Thoracic aorta (tissue), 2 donors: ENCODE data around the gene CCDC85C. TPM values are rescaled to one million over a fixed set of nuclear protein-coding genes. Genes with fewer than 3 reads are reported as not detected.

Source experiments
- ATAC-seq: fragments of 150-250 bp; one replicate; pipeline ENCODE4 v1.8.0; 2017; ENCODE audit warnings: low read depth; ENCODE audit not compliant: insufficient number of reproducible peaks, low FRiP score
- DNase-seq: peaks from one replicate; pipeline ENCODE4 v3.0.0-alpha.2; 2020; ENCODE audit warnings: low spot score
- H3K27ac ChIP-seq, 2 donors: fragments of 200-600 bp; sonication (generic); 1 replicate in 1 of 2; 2 replicates in 1 of 2; pipeline ENCODE4 v1.5.1; 2016; ENCODE audit warnings: mild to moderate bottlenecking in 2 of 2, moderate library complexity in 2 of 2
- H3K27me3 ChIP-seq: fragments of 200-600 bp; sonication (generic); replicated peaks from 2 replicates; pipeline ENCODE4 v1.6.0; 2016; ENCODE audit warnings: mild to moderate bottlenecking; ENCODE audit not compliant: insufficient read depth
- H3K36me3 ChIP-seq: fragments of 200-600 bp; sonication (generic); one replicate; pipeline ENCODE4 v1.5.1; 2016
- H3K4me1 ChIP-seq, 2 donors: fragments of 200-600 bp; sonication (generic); 1 replicate in 1 of 2; 2 replicates in 1 of 2; pipeline versions ENCODE4 v1.5.1 to v1.6.0; 2016; ENCODE audit warnings: low read depth in 2 of 2, mild to moderate bottlenecking in 1 of 2; ENCODE audit not compliant: control insufficient read depth in 1 of 2
- H3K4me3 ChIP-seq: fragments of 200-600 bp; sonication (generic); 2 replicates; pipeline ENCODE4 v1.5.1; 2016; ENCODE audit warnings: mild to moderate bottlenecking
- H3K9me3 ChIP-seq: fragments of 200-600 bp; sonication (generic); 2 replicates; pipeline ENCODE4 v1.5.1; 2016
- total RNA-seq, 2 donors: library from RNA; depleted of rRNA; stranded (reverse); fragments of >200 nt; gene quantifications; one replicate each; pipeline versions ENCODE4 v1.1.0 to v1.2.3, GENCODE V29; 2016
- TF ChIP-seq, protein P1 (sequence below): fragments of 200-600 bp; sonication (generic); IDR thresholded peaks from one replicate; pipeline ENCODE4 v1.5.1; 2019; ENCODE audit warnings: antibody characterized with exemption

The CCDC85C gene
- total RNA-seq, 2 donors from 2014 or later, result 1.5 to 4.1 TPM

DNA sequence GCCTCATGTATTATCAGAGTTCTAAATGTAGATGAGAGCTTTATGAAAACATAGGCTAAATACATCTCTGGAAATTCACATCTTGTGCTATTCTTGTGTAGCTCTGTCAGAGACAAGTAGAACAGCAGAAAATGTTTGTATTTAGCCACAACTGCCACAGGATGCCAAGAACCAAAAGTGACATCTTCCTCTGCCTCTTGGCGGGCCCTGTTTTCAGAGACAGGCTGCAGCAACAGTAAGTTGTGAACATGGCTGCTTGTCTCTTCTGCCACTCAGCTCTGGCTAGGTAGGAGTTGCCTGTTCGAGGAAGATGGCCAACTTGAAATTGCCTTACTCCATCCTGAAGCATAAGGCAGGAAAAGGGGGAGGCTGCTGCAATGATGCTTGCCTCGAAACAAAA is 153.7 kb downstream of the CCDC85C start:
- DNase-seq (no peak), ATAC-seq (no peak)
- H3K36me3 ChIP-seq, result peaks cover 29% of the 10 kb centered on the region
- no peaks in the 10 kb centered on the region for H3K9me3 ChIP-seq
- H3K4me1 ChIP-seq, result no peaks in the 10 kb centered on the region
- no peak overlapping the region for H3K27ac ChIP-seq
- H3K4me3 ChIP-seq, result no peak overlapping the region
- H3K27me3 ChIP-seq, result no peaks in the 10 kb centered on the region
- TF ChIP-seq, protein P1, sequence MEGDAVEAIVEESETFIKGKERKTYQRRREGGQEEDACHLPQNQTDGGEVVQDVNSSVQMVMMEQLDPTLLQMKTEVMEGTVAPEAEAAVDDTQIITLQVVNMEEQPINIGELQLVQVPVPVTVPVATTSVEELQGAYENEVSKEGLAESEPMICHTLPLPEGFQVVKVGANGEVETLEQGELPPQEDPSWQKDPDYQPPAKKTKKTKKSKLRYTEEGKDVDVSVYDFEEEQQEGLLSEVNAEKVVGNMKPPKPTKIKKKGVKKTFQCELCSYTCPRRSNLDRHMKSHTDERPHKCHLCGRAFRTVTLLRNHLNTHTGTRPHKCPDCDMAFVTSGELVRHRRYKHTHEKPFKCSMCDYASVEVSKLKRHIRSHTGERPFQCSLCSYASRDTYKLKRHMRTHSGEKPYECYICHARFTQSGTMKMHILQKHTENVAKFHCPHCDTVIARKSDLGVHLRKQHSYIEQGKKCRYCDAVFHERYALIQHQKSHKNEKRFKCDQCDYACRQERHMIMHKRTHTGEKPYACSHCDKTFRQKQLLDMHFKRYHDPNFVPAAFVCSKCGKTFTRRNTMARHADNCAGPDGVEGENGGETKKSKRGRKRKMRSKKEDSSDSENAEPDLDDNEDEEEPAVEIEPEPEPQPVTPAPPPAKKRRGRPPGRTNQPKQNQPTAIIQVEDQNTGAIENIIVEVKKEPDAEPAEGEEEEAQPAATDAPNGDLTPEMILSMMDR, result no peak

Other genes with a start within 250 kb of the CCDC85C start
- gene SETD3, start 123.3 kb downstream of the CCDC85C start, total RNA-seq, result 10 to 100 TPM; 70.8 to 76.8 TPM
- gene CCNK, start 122.8 kb downstream of the CCDC85C start, total RNA-seq, result 10 to 100 TPM; 22.6 to 42.2 TPM
- gene HHIPL1, start 40.9 kb upstream of the CCDC85C start, total RNA-seq, result 10 to 100 TPM in 1 of 2 donors, 1 to 10 TPM in 1; 2.1 to 10.0 TPM
- gene CYP46A1, start 80.1 kb upstream of the CCDC85C start, total RNA-seq, result 1 to 10 TPM in 1 of 2 donors, under 1 TPM in 1; 0.68 to 1.3 TPM
- gene EML1, start 189.2 kb upstream of the CCDC85C start, total RNA-seq, result 10 to 100 TPM; 55.1 to 66.5 TPM